K562 (cell line): ENCODE data around the gene METTL18. TPM values are rescaled to one million over a fixed set of nuclear protein-coding genes. Genes with fewer than 3 reads are reported as not detected.

Source experiments
- ATAC-seq: fragments of 200-7000 bp; cut with Tn5 transposase; 3 replicates; pipeline ENCODE4 v1.9.1; 2020; ENCODE audit warnings: moderate library complexity
- BruUV-seq: library from RNA; stranded (reverse); fragments of 400-500 nt; replicated peaks from 2 replicates; lab custom pipeline; 2021; lab: Mats Ljungman, UMichigan
- CTCF ChIA-PET: fragments of 300-600 bp; formaldehyde crosslinking; extraction: SDS; loops from one replicate; lab custom pipeline; 2021; ENCODE audit warnings: low intra/inter-chr PET ratio; lab: Yijun Ruan, JAX
- POLR2A ChIA-PET: fragments of 300-600, 350-650 bp; sonication (Branson Sonifier 250); formaldehyde crosslinking; extraction: SDS; loops from one replicate; lab custom pipeline; 2021; ENCODE audit warnings: antibody characterized with exemption, inconsistent platforms; lab: Yijun Ruan, JAX
- DNase-seq, 4 experiments: peaks; one replicate each; pipeline versions ENCODE4 v3.0.0 to v3.0.0-alpha.2; 2011 to 2018; ENCODE audit warnings: low spot score in 3 of 4, mixed read lengths in 3 of 4; ENCODE audit errors: extremely low read depth in 1 of 4
- FAIRE-seq: peaks from 2 replicates; lab custom pipeline; 2011; peaks lifted over from hg19 to GRCh38; lab: Jason Lieb, UNC
- H2AFZ ChIP-seq: 2 replicates; pipeline ENCODE4 v1.6.0; 2011; ENCODE audit warnings: low read depth, low read length, control low read depth, inconsistent platforms
- H3K27ac ChIP-seq: fragments of 200-600 bp; 3 replicates; pipeline ENCODE4 v1.8.0; 2011; ENCODE audit warnings: low read depth, mild to moderate bottlenecking, control low read depth, inconsistent platforms, low read length, moderate library complexity, mixed read lengths; ENCODE audit errors: extremely low read depth
- H3K27me3 ChIP-seq, 2 experiments: fragments of 300-600 bp in 1 of 2; 2 replicates in 1 of 2; 3 replicates in 1 of 2; pipeline versions ENCODE4 v1.6.0 to v1.8.0; 2011; ENCODE audit warnings: inconsistent platforms in 2 of 2, low read length in 2 of 2, mild to moderate bottlenecking in 1 of 2, mixed read lengths in 1 of 2, moderate library complexity in 1 of 2; ENCODE audit not compliant: control insufficient read depth in 2 of 2, insufficient read depth in 2 of 2
- H3K36me3 ChIP-seq: fragments of 300-600 bp; 3 replicates; pipeline ENCODE4 v1.8.0; 2011; ENCODE audit warnings: mild to moderate bottlenecking, low read length, inconsistent platforms; ENCODE audit not compliant: control insufficient read depth, insufficient read depth
- H3K4me1 ChIP-seq, 2 experiments: fragments of 200-600 bp in 1 of 2; replicated peaks in 1 of 2; 2 replicates in 1 of 2; 3 replicates in 1 of 2; pipeline versions ENCODE4 v1.5.1 to v1.8.0; 2011; ENCODE audit warnings: inconsistent platforms in 2 of 2, low read length in 2 of 2, mild to moderate bottlenecking in 1 of 2, mixed read lengths in 1 of 2, moderate library complexity in 1 of 2; ENCODE audit not compliant: control insufficient read depth in 2 of 2, insufficient read depth in 2 of 2
- H3K4me2 ChIP-seq: 2 replicates; pipeline ENCODE4 v1.6.1; 2011; ENCODE audit warnings: low read length, control low read depth, inconsistent platforms, mixed read lengths; ENCODE audit not compliant: insufficient read depth
- H3K4me3 ChIP-seq: fragments of 200-600 bp; sonication (generic), shearing (Covaris generic); 2 replicates; pipeline ENCODE4 v1.5.1; 2016; ENCODE audit warnings: control low read depth, inconsistent platforms
- H3K79me2 ChIP-seq: fragments of 200-600 bp; 3 replicates; pipeline ENCODE4 v1.8.0; 2011; ENCODE audit warnings: low read length, inconsistent platforms; ENCODE audit not compliant: control insufficient read depth, insufficient read depth
- H3K9ac ChIP-seq, 2 experiments: 2 replicates each; pipeline versions ENCODE4 v1.6.0 to v1.6.1; 2011; ENCODE audit warnings: low read depth in 2 of 2, low read length in 2 of 2, control low read depth in 1 of 2, inconsistent platforms in 1 of 2, mild to moderate bottlenecking in 1 of 2, mixed read lengths in 1 of 2; ENCODE audit not compliant: insufficient read depth in 1 of 2
- H3K9me1 ChIP-seq: one replicate; pipeline ENCODE4 v1.6.0; 2011; ENCODE audit warnings: inconsistent platforms, mild to moderate bottlenecking, low read length, moderate library complexity; ENCODE audit not compliant: control insufficient read depth, insufficient read depth
- H3K9me3 ChIP-seq: replicated peaks from 2 replicates; pipeline ENCODE4 v1.5.1; 2011; ENCODE audit warnings: low read depth, low read length, inconsistent platforms; ENCODE audit not compliant: control insufficient read depth, insufficient read depth
- H4K20me1 ChIP-seq: replicated peaks from 2 replicates; pipeline ENCODE4 v1.6.1; 2011; ENCODE audit warnings: low read length, inconsistent platforms, mixed read lengths; ENCODE audit not compliant: control insufficient read depth, insufficient read depth
- DIDO1 ChIP-seq: fragments of 450-650 bp; IDR thresholded peaks from 2 replicates; pipeline ENCODE4 v1.6.1; 2016; ENCODE audit warnings: low read depth, missing biosample characterization, missing genetic modification characterization
- POLR2G ChIP-seq: fragments of 200-400 bp; formaldehyde crosslinking; IDR thresholded peaks from 2 replicates; pipeline ENCODE4 v1.6.1; 2017; ENCODE audit warnings: low read depth, mild to moderate bottlenecking, antibody characterized with exemption, low read length, moderate library complexity
- ZMIZ1 ChIP-seq, 2 experiments: fragments of 150-350 bp in 1 of 2; IDR thresholded peaks; 2 replicates each; pipeline ENCODE4 v1.6.1; 2012 to 2016; ENCODE audit warnings: low read depth in 2 of 2, low read length in 2 of 2, mild to moderate bottlenecking in 1 of 2, moderate library complexity in 1 of 2
- ZNF764 ChIP-seq: fragments of 250-450 bp; sonication (Bioruptor Pico); IDR thresholded peaks from 2 replicates; pipeline ENCODE4 v1.4.0; 2020; ENCODE audit warnings: low read depth, mild to moderate bottlenecking, moderate library complexity
- WGBS: fragments of 100-300 bp; shearing (Covaris generic); methylation state at CpG from one replicate; pipeline ENCODE4 v1.1.6; 2016; ENCODE audit warnings: low coverage, mixed read lengths; ENCODE audit not compliant: insufficient coverage; ENCODE audit errors: missing lambda C conversion rate; 5-methylcytosine and 5-hydroxymethylcytosine counted together
- in situ Hi-C: fragments of 300-500 bp; cut with MboI; formaldehyde crosslinking; loops from 4 replicates; pipeline ENCODE4 v1.15.0; 2018; ENCODE audit warnings: inconsistent platforms, mixed read lengths
- intact Hi-C: fragments of 100-400 bp; cut with micrococcal nuclease; formaldehyde crosslinking; loops from 2 replicates; pipeline ENCODE4 v1.14.2; 2022
- polyA plus RNA-seq, 8 experiments: library from polyadenylated mRNA; depleted of rRNA in 4 of 8; stranded (reverse) in 5 of 8; unstranded in 3 of 8; fragments of >200 nt; fragmentation: Nextera tagmentation in 2 of 8; fragmentation: Illumina TruSeq in 1 of 8; extraction: Ambion mirVana in 2 of 8; extraction: Trizol in 1 of 8; gene quantifications; 2 replicates each; pipeline versions ENCODE4 v1.2.1 to v1.2.3, GENCODE V29; 2011 to 2014; ENCODE audit warnings: inconsistent platforms in 1 of 8, missing spikeins in 1 of 8
- total RNA-seq, 7 experiments: library from RNA; depleted of rRNA in 6 of 7; stranded (reverse); fragments of >200 nt in 6 of 7; fragmentation: Illumina TruSeq in 2 of 7; extraction: Trizol in 2 of 7; gene quantifications; 2 replicates each; pipeline versions ENCODE4 v1.2.1 to v1.2.3, GENCODE V29; 2011 to 2021; ENCODE audit warnings: low replicate concordance in 1 of 7
- TF ChIP-seq, protein P1 (sequence below): fragments of 250-450 bp; sonication (Bioruptor Pico); IDR thresholded peaks from 2 replicates; pipeline ENCODE4 v1.8.0; 2022; ENCODE audit warnings: moderate library complexity, mild to moderate bottlenecking, inconsistent platforms
- TF ChIP-seq, protein P2 (sequence below): fragments of 450-650 bp; IDR thresholded peaks from 2 replicates; pipeline ENCODE4 v1.6.1; 2017; ENCODE audit warnings: antibody characterized with exemption, mild to moderate bottlenecking

The METTL18 gene
- total and polyA plus RNA-seq, 9 of the 15 experiments (the other 6 are each of a cell fraction or from before 2014, with no cell fraction given), result 9.5 to 40.2 (median 14.7) TPM

GRCh38 chr1:169785267-169785666 is 9.4 kb downstream of the METTL18 start:
- H3K9me3 ChIP-seq, result no peaks in the 10 kb centered on the region
- in situ Hi-C loops (no loop called here), intact Hi-C loops (no loop called here)
- no peak overlapping the region for H3K4me2 ChIP-seq
- no peaks in the 10 kb centered on the region for H3K79me2 ChIP-seq
- FAIRE-seq, result no peak
- no peak overlapping the region for H3K4me3 ChIP-seq
- H3K27me3 ChIP-seq, result peaks cover 2 to 14% of the 10 kb centered on the region in 2 experiments; a peak in 3 of 5 replicates
- DNase-seq, result no peak
- H4K20me1 ChIP-seq, result no peaks in the 10 kb centered on the region
- H3K9me1 ChIP-seq, result no peaks in the 10 kb centered on the region
- ChIA-PET POLR2A (interaction anchor here (0.6 kb wide), 1 partner anchor 8 kb away, joined by 3 read pairs; no protein-coding TSS in a partner anchor), CTCF (no interaction called here)
- peaks cover 0 to 3% of the 10 kb centered on the region in 2 experiments; a peak in 1 of 5 replicates for H3K4me1 ChIP-seq
- H3K27ac ChIP-seq, result no peak overlapping the region
- WGBS, result 1% methylated on average over 6 of the region's 6 CpGs
- TF ChIP-seq, protein P1, sequence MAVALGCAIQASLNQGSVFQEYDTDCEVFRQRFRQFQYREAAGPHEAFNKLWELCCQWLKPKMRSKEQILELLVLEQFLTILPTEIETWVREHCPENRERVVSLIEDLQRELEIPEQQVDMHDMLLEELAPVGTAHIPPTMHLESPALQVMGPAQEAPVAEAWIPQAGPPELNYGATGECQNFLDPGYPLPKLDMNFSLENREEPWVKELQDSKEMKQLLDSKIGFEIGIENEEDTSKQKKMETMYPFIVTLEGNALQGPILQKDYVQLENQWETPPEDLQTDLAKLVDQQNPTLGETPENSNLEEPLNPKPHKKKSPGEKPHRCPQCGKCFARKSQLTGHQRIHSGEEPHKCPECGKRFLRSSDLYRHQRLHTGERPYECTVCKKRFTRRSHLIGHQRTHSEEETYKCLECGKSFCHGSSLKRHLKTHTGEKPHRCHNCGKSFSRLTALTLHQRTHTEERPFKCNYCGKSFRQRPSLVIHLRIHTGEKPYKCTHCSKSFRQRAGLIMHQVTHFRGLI (CRISPR knock-in tag), result no peak
- TF ChIP-seq ZNF764 (CRISPR knock-in tag) (no peak), ZMIZ1 (IDR thresholded peaks at IDR 0.05; ENCODE audit: low read depth in 2 of 2, low read length in 2 of 2) (no peak), POLR2G (no peak), DIDO1 (tag) (no peak)
- TF ChIP-seq, protein P2, sequence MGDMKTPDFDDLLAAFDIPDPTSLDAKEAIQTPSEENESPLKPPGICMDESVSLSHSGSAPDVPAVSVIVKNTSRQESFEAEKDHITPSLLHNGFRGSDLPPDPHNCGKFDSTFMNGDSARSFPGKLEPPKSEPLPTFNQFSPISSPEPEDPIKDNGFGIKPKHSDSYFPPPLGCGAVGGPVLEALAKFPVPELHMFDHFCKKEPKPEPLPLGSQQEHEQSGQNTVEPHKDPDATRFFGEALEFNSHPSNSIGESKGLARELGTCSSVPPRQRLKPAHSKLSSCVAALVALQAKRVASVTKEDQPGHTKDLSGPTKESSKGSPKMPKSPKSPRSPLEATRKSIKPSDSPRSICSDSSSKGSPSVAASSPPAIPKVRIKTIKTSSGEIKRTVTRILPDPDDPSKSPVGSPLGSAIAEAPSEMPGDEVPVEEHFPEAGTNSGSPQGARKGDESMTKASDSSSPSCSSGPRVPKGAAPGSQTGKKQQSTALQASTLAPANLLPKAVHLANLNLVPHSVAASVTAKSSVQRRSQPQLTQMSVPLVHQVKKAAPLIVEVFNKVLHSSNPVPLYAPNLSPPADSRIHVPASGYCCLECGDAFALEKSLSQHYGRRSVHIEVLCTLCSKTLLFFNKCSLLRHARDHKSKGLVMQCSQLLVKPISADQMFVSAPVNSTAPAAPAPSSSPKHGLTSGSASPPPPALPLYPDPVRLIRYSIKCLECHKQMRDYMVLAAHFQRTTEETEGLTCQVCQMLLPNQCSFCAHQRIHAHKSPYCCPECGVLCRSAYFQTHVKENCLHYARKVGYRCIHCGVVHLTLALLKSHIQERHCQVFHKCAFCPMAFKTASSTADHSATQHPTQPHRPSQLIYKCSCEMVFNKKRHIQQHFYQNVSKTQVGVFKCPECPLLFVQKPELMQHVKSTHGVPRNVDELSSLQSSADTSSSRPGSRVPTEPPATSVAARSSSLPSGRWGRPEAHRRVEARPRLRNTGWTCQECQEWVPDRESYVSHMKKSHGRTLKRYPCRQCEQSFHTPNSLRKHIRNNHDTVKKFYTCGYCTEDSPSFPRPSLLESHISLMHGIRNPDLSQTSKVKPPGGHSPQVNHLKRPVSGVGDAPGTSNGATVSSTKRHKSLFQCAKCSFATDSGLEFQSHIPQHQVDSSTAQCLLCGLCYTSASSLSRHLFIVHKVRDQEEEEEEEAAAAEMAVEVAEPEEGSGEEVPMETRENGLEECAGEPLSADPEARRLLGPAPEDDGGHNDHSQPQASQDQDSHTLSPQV, result no peak
- H3K9ac ChIP-seq, result no peak overlapping the region
- BruUV-seq, result no TSS peak
- no peak overlapping the region for H2AFZ ChIP-seq
- no peaks in the 10 kb centered on the region for H3K36me3 ChIP-seq
- no peak for ATAC-seq
